Measurements from ENCODE around the gene TRIM45.
"Not testable (repeated sequence)": the region's sequence is repeated elsewhere in the genome, so short reads cannot be mapped to it uniquely, and the experiment has no call there.

Gene TRIM45

DNA sequence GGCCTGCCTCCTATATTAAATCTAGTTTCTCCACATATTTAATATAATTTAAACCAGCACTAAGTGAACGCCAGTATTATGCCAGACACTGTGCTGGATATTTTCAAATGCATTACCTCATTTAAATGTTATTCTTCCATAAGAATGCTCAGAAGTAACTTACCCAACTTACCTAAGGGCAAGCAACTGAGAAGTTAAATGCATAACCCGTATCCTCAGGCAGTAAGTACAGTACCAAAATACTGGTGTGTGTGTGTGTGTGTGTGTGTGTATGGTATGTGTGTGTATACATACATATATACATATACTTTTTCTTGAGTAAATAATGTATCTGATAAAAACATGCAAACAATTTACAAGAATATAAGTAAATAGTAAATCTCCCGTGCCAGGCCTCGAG, 9.0 kb upstream of the TRIM45 start:
- no peak for DNase-seq

DNA sequence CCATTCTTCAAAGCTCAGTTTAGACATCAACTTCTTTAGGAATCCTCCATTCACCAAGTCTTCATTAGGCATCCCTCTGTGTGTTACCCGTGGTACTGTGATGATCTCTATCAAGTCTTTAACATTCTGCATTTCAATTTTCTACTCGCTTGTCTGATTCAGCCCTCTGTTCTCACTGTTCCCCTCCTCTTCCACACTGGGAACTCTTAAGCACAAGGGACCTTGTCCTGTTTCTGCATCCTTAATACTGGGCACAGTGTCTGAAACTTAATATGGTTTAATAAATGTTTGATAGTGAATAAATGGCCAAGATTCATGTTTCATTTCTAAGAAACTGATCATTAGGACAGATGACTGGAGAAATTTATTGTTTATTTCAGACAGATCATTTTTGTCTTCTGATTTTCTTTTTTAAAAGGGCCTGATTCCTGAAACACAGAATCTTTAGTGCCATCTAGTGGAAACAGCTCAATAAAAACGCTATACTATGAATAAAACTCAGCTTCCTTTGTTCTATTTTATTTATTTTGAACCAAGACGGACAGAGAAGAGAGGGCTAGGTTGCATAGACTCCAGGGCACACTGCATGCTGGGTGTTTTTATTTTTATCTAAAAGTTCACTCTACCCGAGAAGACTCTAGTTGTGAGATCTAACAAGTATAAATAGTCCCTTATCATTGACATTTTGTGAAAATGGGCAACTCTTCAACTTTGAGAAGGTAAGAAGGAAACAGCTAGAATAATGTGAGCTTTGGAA, 7.0 kb upstream of the TRIM45 start:
- no peak for DNase-seq

DNA sequence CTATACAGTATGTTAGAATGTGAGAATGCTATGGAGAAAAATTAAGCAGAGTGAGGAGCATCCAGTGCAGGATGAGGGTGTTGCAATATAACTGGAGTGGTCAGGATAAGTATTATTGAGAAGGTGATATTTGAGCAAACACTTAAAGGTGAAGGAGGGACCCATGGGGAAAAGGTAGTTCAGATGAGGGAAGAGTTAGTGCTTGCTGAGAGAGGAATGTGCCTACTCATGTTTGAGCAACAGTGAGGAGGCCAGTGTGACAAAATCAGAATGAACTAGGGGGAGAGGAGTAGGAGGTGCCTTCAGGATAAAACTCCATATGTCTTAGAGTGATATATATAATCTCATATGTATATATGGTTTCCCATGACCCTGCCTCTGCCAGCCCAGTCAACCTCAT, 6.2 kb upstream of the TRIM45 start:
- no peak for DNase-seq

DNA sequence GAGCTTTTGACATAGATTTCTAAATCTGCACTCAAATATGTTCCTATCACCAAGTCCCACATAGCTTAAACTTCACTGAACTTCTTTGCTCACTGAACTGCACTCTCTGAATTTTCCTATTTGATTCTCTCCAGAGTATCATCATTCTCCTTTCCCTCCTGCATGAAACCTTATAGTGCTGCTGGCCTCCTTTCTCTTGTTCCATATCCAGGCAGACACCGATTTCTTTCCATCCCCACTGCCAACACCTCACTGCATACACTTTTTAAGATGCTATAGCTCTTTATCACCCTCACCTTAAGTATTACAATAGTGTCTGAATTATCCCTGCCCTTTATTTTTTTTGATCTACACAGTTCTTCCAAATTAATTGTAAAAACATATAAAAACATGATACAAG, 3.1 kb upstream of the TRIM45 start:
- DNase-seq = no peak

DNA sequence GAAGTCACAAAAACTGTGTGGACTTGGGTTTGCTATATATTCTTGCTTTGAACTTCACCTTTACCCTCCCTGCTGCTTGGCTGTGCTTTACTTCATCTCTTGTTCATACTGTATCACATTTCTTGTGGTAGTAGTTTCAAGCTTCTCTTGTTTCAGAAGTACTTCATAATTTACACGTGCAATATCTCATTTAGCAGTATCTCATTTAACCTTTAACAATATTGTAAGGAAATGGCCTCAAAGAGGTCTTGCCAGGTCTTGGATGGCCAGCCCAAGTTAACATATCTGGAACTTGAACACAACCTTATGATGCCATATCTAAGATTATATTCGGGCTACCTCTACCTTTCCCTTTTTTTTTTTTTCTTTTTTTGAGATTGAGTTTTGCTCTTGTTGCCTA, 1.7 kb upstream of the TRIM45 start:
- no peak for DNase-seq

DNA sequence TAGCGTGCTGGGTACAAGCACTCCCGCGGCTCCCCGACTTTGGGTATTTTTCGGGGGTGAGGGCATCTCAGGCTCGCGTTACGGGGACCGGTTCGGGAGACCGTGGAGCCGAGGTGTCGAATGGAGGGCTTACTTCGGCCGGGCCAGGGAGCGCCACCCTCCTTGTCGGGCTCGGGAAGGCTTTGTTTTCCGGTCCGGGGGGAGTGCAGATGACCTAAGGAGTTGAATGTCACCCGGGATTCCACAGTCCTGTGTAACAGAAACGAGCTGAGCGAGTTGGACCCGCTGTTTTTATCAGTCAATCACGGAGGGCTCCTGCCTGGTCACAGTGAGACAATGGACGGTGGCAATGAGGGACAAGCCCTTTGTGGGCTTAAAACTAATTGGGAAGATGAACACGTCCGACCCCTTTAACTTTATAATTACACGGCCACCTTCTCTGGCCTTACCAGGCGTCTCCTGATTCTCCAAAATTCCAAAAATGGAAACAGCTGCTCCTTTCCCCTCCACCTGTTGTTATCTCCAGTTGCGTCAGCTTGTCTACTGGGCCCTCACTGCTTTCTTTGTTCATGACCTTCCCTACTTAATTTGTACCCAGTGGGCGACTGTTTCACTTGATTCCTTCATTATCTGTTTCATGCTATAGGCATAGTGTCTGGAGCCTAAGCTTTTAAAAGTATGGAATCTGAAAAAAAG, 929 bp upstream of the TRIM45 start:
- no peak for DNase-seq

DNA sequence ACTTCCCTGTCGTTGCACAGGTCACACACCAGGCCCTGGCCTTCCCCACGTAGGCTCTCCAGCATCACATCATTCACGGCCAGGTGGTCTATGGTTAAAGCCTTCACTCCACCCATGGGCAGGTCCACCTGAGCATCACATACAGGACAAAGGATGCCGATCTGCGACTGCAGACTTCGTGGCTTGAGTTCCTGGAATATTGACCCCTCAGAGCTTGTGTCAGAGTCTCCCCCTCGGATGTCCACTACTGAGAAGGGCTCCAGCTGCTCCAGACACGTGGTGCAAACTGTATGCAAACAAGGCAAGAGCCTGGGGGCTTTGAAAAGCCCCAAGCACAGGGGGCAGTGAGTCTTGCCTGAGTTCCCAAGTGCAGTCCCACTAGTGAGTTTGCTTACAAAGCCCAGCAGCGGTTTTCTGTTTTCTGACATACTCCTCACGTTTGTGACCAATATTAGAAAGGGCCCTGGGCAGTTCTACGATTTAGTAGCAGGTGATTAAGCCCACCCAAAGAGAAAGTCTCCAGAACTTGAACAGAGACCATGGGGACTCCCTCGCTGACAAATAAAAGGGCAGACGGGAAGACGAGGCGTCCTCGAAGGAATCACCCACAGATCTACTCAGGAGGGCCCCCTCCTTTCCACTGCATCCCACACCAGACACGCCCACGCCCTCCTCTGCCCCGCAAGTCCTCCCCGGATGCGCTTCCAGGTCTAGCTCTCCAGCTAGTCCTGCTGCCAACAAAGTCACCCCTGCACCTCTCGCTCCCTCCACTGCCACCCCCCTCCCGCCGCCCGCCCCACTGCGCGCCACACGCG, 568 bp downstream of the TRIM45 start:
- peak; percentile 13 for DNase-seq

DNA sequence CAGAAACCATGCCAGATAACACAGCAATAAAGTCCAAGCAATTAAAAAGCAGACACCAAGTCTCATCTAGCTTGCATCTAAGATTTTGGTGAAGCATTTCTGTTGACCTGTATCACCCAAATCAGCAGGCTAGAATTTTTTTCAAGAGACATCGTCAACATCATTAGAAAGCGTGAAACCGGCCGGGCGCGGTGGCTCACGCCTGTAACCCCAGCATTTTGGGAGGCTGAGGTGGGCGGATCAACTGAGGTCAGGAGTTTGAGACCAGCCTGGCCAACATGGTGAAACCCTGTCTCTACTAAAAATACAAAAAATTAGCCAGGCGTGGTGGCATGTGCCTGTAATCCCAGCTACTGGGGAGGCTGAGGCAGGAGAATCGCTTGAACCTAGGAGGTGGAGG, 2.4 kb downstream of the TRIM45 start:
- DNase-seq = not testable (repeated sequence)

DNA sequence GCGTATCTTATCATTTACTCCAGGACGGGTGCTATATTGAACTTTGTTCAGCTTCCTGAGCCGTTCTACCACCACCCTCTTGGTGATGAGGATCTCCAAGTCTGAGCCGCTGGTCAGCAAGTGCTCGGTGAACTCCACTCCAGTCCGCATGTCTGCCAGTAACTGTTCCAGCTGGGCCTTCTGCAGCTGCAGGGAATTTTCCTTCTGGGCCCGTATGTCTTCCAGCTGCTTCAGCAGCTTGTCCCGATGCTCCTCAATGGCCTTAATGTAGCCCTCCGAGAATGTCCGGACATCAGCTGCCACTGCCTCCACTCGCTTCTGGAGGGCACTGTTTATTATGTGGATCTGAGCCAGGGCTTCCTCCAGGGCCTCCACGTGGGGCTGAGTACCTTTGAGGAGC, 3.4 kb downstream of the TRIM45 start:
- no peak for DNase-seq

DNA sequence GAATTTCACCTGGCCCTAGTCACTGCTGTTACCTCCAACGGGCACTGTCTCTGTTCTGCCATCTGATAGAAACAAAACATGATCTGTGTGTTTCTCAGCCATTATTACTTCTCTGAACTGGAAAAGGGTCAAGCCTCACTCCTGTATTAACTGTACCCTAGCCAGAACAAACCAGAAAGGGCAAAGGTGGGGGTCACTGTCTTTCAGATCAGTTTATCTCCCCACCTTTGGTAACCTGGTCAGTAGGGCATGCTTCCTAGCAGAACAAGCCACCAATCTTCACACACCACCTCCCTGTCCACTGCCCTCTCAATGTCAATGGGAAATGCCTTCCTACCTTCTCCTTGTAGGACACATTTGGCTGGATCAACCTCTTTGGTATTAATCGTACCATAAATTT, 3.9 kb downstream of the TRIM45 start:
- DNase-seq = no peak

DNA sequence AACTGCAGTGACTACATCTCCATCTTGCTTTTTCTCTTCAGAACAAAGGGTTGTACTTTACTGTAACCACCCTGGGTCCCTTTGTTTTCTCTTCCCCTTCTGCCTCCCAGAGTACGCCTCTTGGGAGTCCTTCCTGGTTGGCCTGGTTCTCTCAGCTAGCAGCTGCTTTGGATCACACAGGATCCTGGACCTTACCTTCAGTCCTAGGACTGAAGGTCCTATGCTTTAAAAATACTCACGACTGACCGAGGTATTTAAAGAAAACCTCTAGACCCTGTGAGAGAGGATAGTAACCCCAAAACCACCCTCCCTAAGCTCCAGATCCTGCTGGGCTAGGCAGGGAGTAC, 4.8 kb downstream of the TRIM45 start:
- no peak for DNase-seq

DNA sequence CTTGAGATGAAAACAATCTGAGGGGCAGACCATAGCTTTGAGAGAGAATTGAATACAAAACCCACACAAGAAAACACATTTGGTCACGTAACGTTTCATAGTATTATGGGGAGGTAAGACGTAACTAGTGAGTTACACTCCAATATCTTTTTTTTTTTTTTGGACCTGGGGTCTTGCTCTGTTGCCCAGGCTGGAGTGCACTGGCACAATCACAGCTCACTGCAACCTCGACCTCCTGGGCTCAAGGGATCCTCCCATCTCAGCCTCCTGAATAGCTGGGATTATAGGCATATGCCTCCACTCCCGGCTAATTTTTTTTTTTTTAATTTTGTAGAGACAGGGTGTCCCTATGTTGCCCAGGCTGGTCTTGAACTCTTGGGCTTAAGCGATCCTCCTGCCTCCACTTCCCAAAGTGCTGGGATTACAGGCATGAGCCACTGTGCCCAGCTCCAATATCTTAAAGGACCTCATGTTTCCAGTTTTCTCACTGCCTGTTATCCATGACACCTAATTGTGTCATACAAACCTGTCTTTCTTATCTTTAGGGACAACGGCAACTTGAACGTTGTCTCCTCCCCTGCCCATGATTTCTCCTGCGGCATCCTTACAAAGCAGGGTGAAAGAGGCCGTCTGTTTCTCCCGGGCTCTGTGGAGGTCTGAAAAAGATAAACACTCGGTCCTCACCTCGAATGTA, 5.3 kb downstream of the TRIM45 start:
- no peak for DNase-seq

DNA sequence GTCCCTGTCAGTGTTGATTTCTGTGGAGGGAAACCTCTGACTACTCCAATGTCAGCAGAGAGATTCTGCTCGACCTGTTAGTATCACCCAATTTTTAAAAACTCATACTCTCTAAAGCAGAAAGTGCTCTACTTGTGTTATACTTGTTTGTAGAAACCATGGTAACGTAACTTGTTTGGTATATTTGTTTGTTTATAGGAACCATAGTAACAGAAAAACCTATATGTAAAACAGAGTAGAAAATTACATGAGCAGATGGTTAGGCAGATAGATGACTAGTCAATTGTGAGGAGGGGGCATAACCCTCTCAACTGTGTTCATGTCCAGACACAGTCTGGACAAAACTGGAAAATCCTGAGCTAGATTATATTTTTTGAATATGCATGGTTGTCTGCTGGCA, 6.7 kb downstream of the TRIM45 start:
- DNase-seq = no peak

DNA sequence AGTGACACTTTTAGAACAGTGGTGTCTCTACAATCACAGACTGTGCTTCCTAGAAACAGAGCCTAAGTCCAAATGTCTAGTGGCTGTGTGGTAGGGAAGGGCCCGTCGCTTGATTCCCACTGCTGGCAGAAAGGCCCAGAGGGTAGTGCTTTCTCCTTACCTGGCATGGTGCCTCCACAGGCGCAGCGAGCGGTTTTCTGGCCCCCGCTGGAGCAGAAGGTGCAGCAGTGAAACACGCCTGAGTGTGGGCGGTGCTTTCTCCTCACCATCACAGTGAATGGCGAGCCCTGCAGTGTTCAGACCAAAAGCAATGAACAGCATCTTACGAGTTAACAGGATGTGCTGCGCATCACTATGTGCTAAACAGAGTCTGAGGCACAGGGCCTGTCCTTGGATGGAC, 8.3 kb downstream of the TRIM45 start:
- no peak for DNase-seq

DNA sequence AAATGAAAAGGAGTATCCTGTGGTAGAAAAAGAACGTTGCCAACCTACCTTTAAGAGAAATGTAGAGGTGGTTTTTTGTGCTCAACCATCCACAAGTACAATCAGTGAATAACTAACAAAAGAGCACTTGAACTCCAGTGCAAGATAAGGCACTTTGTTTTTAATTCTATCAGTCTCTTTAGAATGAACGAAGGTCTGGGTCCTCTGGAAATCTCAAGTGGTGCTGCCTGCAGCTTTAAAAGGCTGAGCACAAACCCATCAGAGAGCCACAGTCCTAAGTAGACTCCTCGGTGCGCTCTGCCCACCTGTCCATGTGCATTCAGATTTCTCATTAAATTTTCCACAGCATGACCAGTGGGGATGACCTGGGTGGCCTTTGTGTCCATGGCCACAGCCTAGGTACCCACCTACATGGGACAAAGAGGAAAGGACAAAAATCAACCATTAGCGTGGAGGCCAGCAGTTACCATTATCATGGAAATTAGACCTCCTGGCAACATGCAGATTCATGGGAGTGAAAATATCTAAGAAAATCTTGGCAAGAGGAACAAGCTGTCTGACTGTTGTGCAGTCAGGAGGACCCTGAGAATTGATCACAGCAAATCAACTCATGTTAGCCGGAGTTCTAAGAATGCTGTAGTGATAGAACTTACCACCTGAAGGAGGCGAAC, 9.4 kb downstream of the TRIM45 start:
- DNase-seq = no peak

DNA sequence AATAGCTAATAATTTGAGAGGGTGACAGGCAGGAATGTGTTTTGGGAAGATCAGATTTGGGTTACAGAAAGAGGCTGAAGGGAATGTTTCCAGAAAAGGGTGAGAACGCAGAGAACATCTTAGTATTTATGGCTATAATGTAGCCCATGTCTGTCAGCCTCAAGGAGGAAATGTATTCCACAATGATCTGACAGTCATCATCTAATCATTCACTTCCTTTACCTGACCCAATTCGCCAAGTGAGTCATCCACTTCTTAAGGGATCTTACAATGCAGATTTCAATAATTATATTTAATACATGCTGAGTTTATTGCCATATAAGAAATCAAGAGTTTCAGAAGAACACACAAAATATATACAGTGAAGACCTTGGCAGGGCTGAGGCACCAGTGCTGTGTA, 10.8 kb downstream of the TRIM45 start:
- DNase-seq = no peak

DNA sequence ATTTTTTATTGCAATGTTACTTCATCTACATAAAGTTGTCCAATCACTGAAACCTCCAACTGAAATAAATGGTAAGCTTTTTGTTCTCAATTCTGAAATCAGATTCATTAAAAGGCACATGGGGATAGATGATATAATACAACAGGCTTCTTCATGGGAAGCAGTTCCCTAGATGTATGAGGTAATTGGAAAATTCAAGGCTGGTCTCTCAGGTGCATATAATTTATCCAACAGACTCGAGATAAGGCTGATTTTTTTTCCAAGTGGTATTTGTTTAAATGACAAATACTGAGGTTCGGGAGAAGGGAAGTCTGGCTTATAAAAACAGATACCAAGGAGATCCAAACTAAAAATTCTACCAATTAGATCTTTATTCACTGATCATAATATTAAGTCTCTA, 14.2 kb downstream of the TRIM45 start:
- no peak for DNase-seq

DNA sequence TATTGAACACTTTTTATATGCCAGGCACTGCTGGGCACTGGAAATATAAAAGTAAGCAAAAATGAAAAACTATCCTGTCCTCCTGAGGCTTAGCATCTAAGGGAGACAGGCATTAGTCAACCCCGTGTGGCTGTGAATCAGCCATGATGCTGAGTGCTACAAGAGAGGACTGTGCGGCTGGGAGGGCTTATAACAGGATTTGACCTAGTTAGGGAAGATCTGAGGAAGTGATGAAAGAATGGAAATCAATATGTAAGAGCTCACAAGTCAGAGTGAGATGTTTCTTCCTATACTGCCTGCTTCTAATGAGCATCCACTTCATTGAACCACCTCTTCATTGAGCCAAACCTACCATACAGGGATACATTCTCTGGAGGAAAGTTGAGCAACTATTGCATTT, 15.1 kb downstream of the TRIM45 start:
- no peak for DNase-seq

DNA sequence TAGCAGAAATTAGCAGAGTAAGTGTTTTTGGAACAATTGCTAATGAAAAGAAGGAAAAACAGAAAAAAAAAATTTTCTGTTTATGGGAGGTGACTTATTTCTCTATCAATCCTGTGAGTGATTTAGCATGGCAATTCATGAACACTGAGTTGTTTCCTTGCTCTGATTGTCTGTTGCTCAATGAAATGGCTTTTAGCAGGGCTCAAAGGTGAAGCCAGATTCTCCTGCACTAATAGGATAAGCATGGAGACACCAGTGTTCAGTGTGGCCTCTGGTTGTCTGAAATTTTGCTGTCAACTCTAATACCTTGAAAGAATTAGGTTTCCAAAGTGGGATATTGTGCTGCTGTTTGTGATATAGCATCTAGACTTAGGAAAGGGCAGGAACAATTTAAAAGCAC, 15.8 kb downstream of the TRIM45 start:
- no peak for DNase-seq

DNA sequence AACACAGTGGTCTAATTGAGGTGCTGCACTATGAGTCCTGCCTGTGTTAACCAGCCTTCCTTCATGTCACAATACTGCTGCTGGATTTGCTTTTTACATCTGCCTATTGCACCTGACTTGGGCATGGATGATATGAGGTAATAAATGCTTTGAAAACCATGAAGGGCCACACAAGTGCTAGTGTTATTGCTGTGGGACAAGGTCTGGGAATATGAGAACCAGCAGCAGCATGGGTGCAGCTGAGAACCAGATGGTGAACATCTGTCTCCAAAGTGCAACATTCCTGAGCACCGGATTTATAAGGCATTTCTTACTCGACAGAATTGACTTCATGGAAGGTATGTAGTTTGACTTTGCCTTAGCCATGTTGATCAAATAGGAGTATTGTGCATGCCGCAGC, 16.6 kb downstream of the TRIM45 start:
- DNase-seq = no peak

DNA sequence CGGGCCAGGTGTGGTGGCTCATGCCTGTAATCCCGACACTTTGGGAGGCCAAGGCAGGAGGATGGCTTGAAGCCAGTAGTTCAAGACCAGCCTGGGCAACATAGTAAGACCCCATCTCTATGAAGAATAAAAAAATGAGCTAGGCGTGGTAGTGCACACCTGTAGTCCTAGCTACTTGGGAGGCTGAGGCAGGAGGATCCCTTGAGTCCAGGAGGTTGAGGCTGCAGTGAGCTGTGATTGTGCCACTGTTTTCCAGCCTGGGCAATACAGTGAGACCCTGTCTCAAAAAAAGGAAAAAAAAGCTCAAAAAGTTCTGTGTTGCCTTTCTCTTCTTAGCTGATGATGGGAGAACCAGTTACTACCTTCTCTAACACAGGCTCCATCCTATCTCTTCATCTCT, 19.7 kb downstream of the TRIM45 start:
- not testable (repeated sequence) for DNase-seq

DNA sequence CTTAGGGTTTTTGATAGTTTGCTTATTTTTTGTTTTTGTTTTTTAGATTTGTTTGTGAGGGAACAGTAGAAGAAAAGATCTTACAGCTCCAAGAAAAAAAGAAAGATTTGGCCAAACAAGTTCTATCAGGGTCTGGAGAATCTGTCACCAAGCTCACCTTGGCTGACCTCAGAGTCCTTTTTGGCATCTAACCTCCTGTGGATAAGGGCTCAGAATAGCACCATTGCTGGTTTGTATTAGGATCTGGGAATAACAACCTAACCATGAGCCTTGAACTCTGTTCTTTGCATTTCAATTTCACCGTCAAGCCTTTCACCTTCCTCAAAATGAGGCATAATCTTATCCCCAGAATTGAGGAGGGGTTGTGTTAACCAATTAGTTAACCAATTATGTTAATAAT, 20.2 kb downstream of the TRIM45 start:
- DNase-seq = no peak
